A549 (cell line): ENCODE data around the gene CDX1. TPM values are rescaled to one million over a fixed set of nuclear protein-coding genes. Genes with fewer than 3 reads are reported as not detected.

ENCODE experiments used
- ATAC-seq, 2 experiments: fragments of 200-7000 bp in 1 of 2; fragments of >200 bp in 1 of 2; cut with Nextera tagmentation in 1 of 2; cut with Tn5 transposase in 1 of 2; 3 replicates each; pipeline versions ENCODE4 v1.8.0 to v1.9.1; 2018 to 2020; ENCODE audit warnings: mild to moderate bottlenecking in 1 of 2, moderate library complexity in 1 of 2
- CTCF ChIA-PET: fragments of 300-600 bp; sonication (Branson Sonifier 250); formaldehyde crosslinking; extraction: SDS; loops from one replicate; lab custom pipeline; 2021; ENCODE audit warnings: antibody characterized with exemption, inconsistent platforms; lab: Yijun Ruan, JAX
- POLR2A ChIA-PET: fragments of 350-600 bp; formaldehyde crosslinking; extraction: SDS; loops from one replicate; lab custom pipeline; 2021; ENCODE audit warnings: antibody characterized with exemption, inconsistent platforms; lab: Yijun Ruan, JAX
- DNase-seq, 2 experiments: peaks; one replicate each; pipeline versions ENCODE4 v3.0.0 to v3.0.0-alpha.2; 2011 to 2016; ENCODE audit warnings: low read depth in 1 of 2, low spot score in 1 of 2
- FAIRE-seq: peaks from 2 replicates; lab custom pipeline; 2011; peaks lifted over from hg19 to GRCh38; lab: Jason Lieb, UNC
- H3K27ac ChIP-seq, 2 experiments: fragments of >200 bp; sonication (Bioruptor Twin); formaldehyde crosslinking; 3 replicates each; pipeline ENCODE4 v1.5.1; 2016 to 2017
- H3K4me1 ChIP-seq: fragments of >200 bp; sonication (Bioruptor Twin); formaldehyde crosslinking; 3 replicates; pipeline ENCODE4 v1.6.1; 2016
- H3K4me2 ChIP-seq: fragments of >200 bp; sonication (Bioruptor Twin); formaldehyde crosslinking; 3 replicates; pipeline ENCODE4 v1.6.1; 2016
- H3K4me3 ChIP-seq: fragments of >200 bp; sonication (Bioruptor Twin); formaldehyde crosslinking; 3 replicates; pipeline ENCODE4 v1.5.1; 2016
- H3K9me3 ChIP-seq: fragments of >200 bp; sonication (Bioruptor Twin); formaldehyde crosslinking; 3 replicates; pipeline ENCODE4 v1.6.1; 2016
- BHLHE40 ChIP-seq: IDR thresholded peaks from 2 replicates; pipeline ENCODE4 v1.6.1; 2012; ENCODE audit warnings: low read depth, low read length, inconsistent platforms
- CBX2 ChIP-seq: fragments of 200-600 bp; sonication (generic); IDR thresholded peaks from 2 replicates; pipeline ENCODE4 v1.6.1; 2016; ENCODE audit warnings: low read depth, mild to moderate bottlenecking, borderline replicate concordance
- CHD2 ChIP-seq: fragments of 150-350 bp; IDR thresholded peaks from 2 replicates; pipeline ENCODE4 v1.6.1; 2014; ENCODE audit warnings: low read length; ENCODE audit not compliant: partially characterized antibody
- CTCF ChIP-seq: fragments of >200 bp; sonication (Bioruptor Twin); formaldehyde crosslinking; IDR thresholded peaks from 3 replicates; pipeline ENCODE4 v1.5.1; 2016
- E2F6 ChIP-seq: IDR thresholded peaks from 2 replicates; pipeline ENCODE4 v1.6.1; 2012; ENCODE audit warnings: low read depth, borderline replicate concordance
- HEYL ChIP-seq: fragments of 250-450 bp; sonication (Bioruptor Pico); IDR thresholded peaks from 2 replicates; pipeline ENCODE4 v1.8.0; 2021; ENCODE audit warnings: mild to moderate bottlenecking, moderate library complexity
- MAFK ChIP-seq: fragments of 450-650 bp; IDR thresholded peaks from 2 replicates; pipeline ENCODE4 v1.6.1; 2014; ENCODE audit not compliant: partially characterized antibody
- MAZ ChIP-seq: fragments of 150-350 bp; IDR thresholded peaks from 2 replicates; pipeline ENCODE4 v1.6.1; 2014; ENCODE audit warnings: antibody characterized with exemption, low read depth, low read length, borderline replicate concordance
- NPAS2 ChIP-seq: fragments of 250-450 bp; sonication (Bioruptor Pico); IDR thresholded peaks from 2 replicates; pipeline ENCODE4 v1.8.0; 2022; ENCODE audit warnings: mild to moderate bottlenecking, moderate library complexity, borderline replicate concordance
- NR3C1 ChIP-seq: fragments of >200 bp; sonication (Bioruptor Twin); formaldehyde crosslinking; IDR thresholded peaks from 3 replicates; pipeline ENCODE4 v1.6.1; 2017
- RAD21 ChIP-seq, 2 experiments: fragments of >200 bp in 1 of 2; sonication (Bioruptor Twin) in 1 of 2; formaldehyde crosslinking in 1 of 2; IDR thresholded peaks in 1 of 2; conservative IDR thresholded peaks in 1 of 2; 2 replicates in 1 of 2; 3 replicates in 1 of 2; pipeline ENCODE4 v1.6.1; 2012 to 2018; ENCODE audit warnings: inconsistent platforms in 1 of 2
- REST ChIP-seq: fragments of 200-600 bp; sonication (generic); IDR thresholded peaks from 2 replicates; pipeline ENCODE4 v1.6.1; 2016; ENCODE audit warnings: antibody characterized with exemption, mild to moderate bottlenecking, moderate library complexity
- RFX5 ChIP-seq: fragments of 450-650 bp; IDR thresholded peaks from 2 replicates; pipeline ENCODE4 v1.7.1; 2014; ENCODE audit warnings: antibody characterized with exemption, mild to moderate bottlenecking, moderate library complexity
- SMC3 ChIP-seq: fragments of >200 bp; sonication (Bioruptor Twin); formaldehyde crosslinking; IDR thresholded peaks from 3 replicates; pipeline ENCODE4 v1.6.1; 2018; ENCODE audit warnings: inconsistent platforms
- TFCP2L1 ChIP-seq: fragments of 250-450 bp; sonication (Bioruptor Pico); IDR thresholded peaks from 2 replicates; pipeline ENCODE4 v1.5.0; 2021; ENCODE audit warnings: mild to moderate bottlenecking
- ZFP36 ChIP-seq: fragments of 450-650 bp; IDR thresholded peaks from 2 replicates; pipeline ENCODE4 v1.6.1; 2014; ENCODE audit warnings: borderline replicate concordance; ENCODE audit not compliant: partially characterized antibody
- ZNF302 ChIP-seq: fragments of 250-450 bp; sonication (Bioruptor Pico); IDR thresholded peaks from 2 replicates; pipeline ENCODE4 v1.9.0; 2021; ENCODE audit warnings: inconsistent platforms, mild to moderate bottlenecking, moderate library complexity
- WGBS: methylation state at CpG from one replicate; pipeline ENCODE4 v1.1.6; 2017; ENCODE audit errors: missing lambda C conversion rate; 5-methylcytosine and 5-hydroxymethylcytosine counted together
- polyA plus RNA-seq, 4 experiments: library from polyadenylated mRNA; depleted of rRNA in 3 of 4; stranded (reverse); fragments of >200 nt; fragmentation: RNase III in 1 of 4; extraction: RNeasy Plus Mini Kit Qiagen cat#74134 plus additional on column Dnase treatment in 1 of 4; gene quantifications; 2 replicates in 3 of 4; 3 replicates in 1 of 4; pipeline ENCODE4 v1.2.3, GENCODE V29; 2011 to 2017
- TF ChIP-seq, protein P1 (sequence below): fragments of 450-650 bp; IDR thresholded peaks from 2 replicates; pipeline ENCODE4 v1.6.1; 2014; ENCODE audit warnings: antibody characterized with exemption
- TF ChIP-seq, protein P2 (sequence below): fragments of 150-350 bp; IDR thresholded peaks from 2 replicates; pipeline ENCODE4 v1.6.1; 2014; ENCODE audit warnings: low read depth, mild to moderate bottlenecking, low read length

Gene CDX1
- polyA plus RNA-seq, 2 of the 4 experiments (the other 2 are of a cell fraction), result not detected

DNA sequence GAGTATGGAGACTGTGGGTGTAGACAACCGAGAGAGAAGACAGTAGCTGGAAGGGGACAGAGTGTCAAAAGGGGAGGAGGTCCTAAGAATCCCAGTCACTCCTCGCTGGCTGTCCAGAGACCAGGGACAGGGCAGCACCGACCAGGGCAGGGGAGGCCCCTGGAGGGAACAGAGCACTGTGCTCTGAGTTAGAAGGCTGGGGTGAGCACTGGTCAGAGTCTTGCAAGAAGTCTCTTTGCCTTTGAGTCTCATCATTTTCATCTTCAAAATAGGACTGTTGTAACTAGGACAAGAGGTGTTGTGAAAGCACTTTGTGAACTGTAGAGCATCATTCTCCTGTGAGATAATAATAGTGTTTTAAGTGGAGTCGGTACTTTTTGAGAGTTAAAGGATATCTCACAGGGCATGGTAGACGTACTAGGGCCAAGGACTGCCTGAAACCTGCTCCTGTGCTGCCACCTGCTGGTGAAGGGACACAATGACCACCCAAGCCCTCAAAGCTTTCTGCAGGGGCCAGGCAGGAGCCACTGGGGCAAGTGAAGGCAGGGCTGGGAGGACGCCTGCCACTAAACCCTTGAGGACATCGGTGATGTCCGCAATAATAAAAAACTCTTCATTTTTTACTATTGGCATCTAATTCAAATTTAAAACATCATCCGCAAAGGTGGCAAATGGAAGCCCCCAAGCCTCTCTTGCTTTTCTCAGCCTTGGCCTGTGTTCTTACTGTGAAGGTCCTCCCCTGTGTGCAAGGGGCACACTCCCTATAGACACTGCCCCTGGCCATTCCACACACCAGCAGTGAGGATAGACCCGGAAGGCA lies 51.5 kb downstream of the CDX1 start:
- ATAC-seq (peak; percentile 89 to 97), FAIRE-seq (no peak)

DNA sequence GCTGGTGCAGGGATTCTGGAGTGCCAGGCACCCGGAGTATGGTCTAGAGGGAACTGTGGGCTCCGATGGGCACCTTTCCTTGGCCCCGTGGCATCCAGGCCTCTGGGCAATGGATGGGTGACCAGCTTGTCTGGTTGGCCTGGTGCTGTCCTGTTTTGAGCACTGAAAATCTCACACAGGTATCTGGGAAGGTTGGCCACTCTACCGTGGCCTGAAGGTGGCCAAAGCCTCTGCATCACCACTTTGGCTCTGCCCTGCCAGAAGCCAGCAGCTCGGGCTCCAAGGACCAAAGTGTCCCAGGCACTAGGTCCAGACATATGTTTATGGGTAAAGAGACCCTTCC lies 52.1 kb downstream of the CDX1 start:
- FAIRE-seq, result no peak
- no peaks in the 10 kb centered on the region for H3K9me3 ChIP-seq
- 80% methylated on average over 5 of the region's 5 CpGs for WGBS
- peak in 1 of 2 experiments; percentile 18; a peak in 3 of 6 replicates for ATAC-seq
- no peak overlapping the region for H3K27ac ChIP-seq
- TF ChIP-seq HEYL (CRISPR knock-in tag), result no peak
- no peak for TF ChIP-seq NPAS2 (CRISPR knock-in tag)
- TF ChIP-seq CHD2, result no peak
- DNase-seq, result no peak
- no peak overlapping the region for H3K4me3 ChIP-seq
- ChIA-PET POLR2A (no interaction called here), CTCF (interaction anchor here (0.6 to 8.5 kb wide), 61 partner anchors 12 to 582 kb away, joined by 3 to 140 read pairs (median 4); partner anchors contain the start of genes CDX1, CSF1R, PDGFRB and SLC6A7)
- H3K4me1 ChIP-seq, result no peaks in the 10 kb centered on the region
- H3K4me2 ChIP-seq, result no peak overlapping the region

More for the DNA sequence above, 51.5 kb downstream of the CDX1 start:
- DNase-seq, result peak; percentile 81 to 86
- Histone ChIP-seq H3K9me3 (no peaks in the 10 kb centered on the region), H3K4me2 (no peak overlapping the region)
- TF ChIP-seq SMC3 (peak; percentile 93), RAD21 (conservative IDR thresholded peaks at IDR 0.05 in 1 of 2, IDR thresholded peaks at IDR 0.05 in 1 of 2) (peak; percentile 92 to 94), CTCF (peak; percentile 90), RFX5 (no peak), E2F6 (no peak)
- TF ChIP-seq, all 56 proteins: peak for 3
- Histone ChIP-seq H3K27ac (0 out of 6 replicates have a peak overlapping the region, but pooled peaks of 1 of the 2 experiments have one; percentile 28), H3K4me1 (no peaks in the 10 kb centered on the region), H3K4me3 (no peak overlapping the region)
- ChIA-PET POLR2A (no interaction called here), CTCF (interaction anchor here (0.6 to 8.5 kb wide), 66 partner anchors 11 to 581 kb away, joined by 3 to 140 read pairs (median 4); partner anchors contain the start of genes CDX1, CSF1R, PDGFRB and SLC6A7)
- 18% methylated on average over 10 of the region's 10 CpGs for WGBS

- Histone ChIP-seq H3K4me3 (no peak overlapping the region), H3K4me1 (no peaks in the 10 kb centered on the region), H3K27ac (no peak overlapping the region), H3K9me3 (no peaks in the 10 kb centered on the region), H3K4me2 (no peak overlapping the region)
- ChIA-PET CTCF (interaction anchor here (0.9 to 8.5 kb wide), 43 partner anchors 12 to 452 kb away, joined by 3 to 140 read pairs (median 4); partner anchors contain the start of genes CDX1, CSF1R, PDGFRB and SLC6A7), POLR2A (no interaction called here)
- TF ChIP-seq, protein P1, sequence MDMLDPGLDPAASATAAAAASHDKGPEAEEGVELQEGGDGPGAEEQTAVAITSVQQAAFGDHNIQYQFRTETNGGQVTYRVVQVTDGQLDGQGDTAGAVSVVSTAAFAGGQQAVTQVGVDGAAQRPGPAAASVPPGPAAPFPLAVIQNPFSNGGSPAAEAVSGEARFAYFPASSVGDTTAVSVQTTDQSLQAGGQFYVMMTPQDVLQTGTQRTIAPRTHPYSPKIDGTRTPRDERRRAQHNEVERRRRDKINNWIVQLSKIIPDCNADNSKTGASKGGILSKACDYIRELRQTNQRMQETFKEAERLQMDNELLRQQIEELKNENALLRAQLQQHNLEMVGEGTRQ, result peak; percentile 42; the same call in 1 of the 2 replicates
- no peak for TF ChIP-seq MAFK
- FAIRE-seq (no peak), DNase-seq (no peak), ATAC-seq (0 out of 6 replicates have a peak, but pooled peaks of 1 of the 2 experiments have one; percentile 12)
Measured at GRCh38 chr5:150219142-150219541, 52.6 kb downstream of the CDX1 start.

- ATAC-seq (no peak), DNase-seq (no peak), FAIRE-seq (no peak)
- ChIA-PET POLR2A (no interaction called here), CTCF (interaction anchor here (0.9 to 8.5 kb wide), 15 partner anchors 9 to 382 kb away, joined by 3 to 140 read pairs (median 8); partner anchors contain the start of genes PDGFRB and SLC6A7)
- H3K27ac ChIP-seq, result no peak overlapping the region
- no peak overlapping the region for H3K4me2 ChIP-seq
- no peaks in the 10 kb centered on the region for H3K9me3 ChIP-seq
- 100% methylated on average over 1 of the region's 2 CpGs for WGBS
- H3K4me1 ChIP-seq, result no peaks in the 10 kb centered on the region
- no peak overlapping the region for H3K4me3 ChIP-seq
- TF ChIP-seq ZFP36 (no peak), MAZ (no peak), NR3C1 (no peak), TFCP2L1 (CRISPR knock-in tag) (no peak), BHLHE40 (no peak), REST (no peak), ZNF302 (no peak), CBX2 (no peak)
- TF ChIP-seq, protein P2, sequence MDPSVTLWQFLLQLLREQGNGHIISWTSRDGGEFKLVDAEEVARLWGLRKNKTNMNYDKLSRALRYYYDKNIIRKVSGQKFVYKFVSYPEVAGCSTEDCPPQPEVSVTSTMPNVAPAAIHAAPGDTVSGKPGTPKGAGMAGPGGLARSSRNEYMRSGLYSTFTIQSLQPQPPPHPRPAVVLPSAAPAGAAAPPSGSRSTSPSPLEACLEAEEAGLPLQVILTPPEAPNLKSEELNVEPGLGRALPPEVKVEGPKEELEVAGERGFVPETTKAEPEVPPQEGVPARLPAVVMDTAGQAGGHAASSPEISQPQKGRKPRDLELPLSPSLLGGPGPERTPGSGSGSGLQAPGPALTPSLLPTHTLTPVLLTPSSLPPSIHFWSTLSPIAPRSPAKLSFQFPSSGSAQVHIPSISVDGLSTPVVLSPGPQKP, result no peak
Measured at GRCh38 chr5:150219861-150220260, 53.3 kb downstream of the CDX1 start.
